GM12878 (cell line): ENCODE data around the gene PLEKHD1. TPM values are rescaled to one million over a fixed set of nuclear protein-coding genes. Genes with fewer than 3 reads are reported as not detected.
A peak's percentile ranks its signal among the peaks of the same experiment; 100 is the strongest.

ENCODE experiments used
- ATAC-seq: fragments of 200-7000 bp; cut with Tn5 transposase; 3 replicates; pipeline ENCODE4 v1.9.1; 2020; ENCODE audit warnings: mild to moderate bottlenecking, moderate library complexity
- BruUV-seq: library from RNA; stranded (reverse); fragments of 400-500 nt; replicated peaks from 2 replicates; lab custom pipeline; 2021; lab: Mats Ljungman, UMichigan
- CTCF ChIA-PET: fragments of 300-600 bp; sonication (Branson Sonifier 250); formaldehyde crosslinking; extraction: SDS; loops from one replicate; lab custom pipeline; 2021; ENCODE audit warnings: inconsistent platforms; lab: Yijun Ruan, JAX
- POLR2A ChIA-PET: fragments of 350-600 bp; formaldehyde crosslinking; extraction: SDS; loops from one replicate; lab custom pipeline; 2021; ENCODE audit warnings: inconsistent platforms; lab: Charles Lee
- RAD21 ChIA-PET: fragments of 300-600 bp; sonication (Branson Sonifier 250); formaldehyde crosslinking; loops from one replicate; lab custom pipeline; 2023; ENCODE audit warnings: antibody characterized with exemption; ENCODE audit not compliant: unreplicated experiment; lab: Charles Lee
- SMC1A ChIA-PET: fragments of 300-600 bp; sonication (Branson Sonifier 250); formaldehyde crosslinking; loops from one replicate; lab custom pipeline; 2023; ENCODE audit not compliant: unreplicated experiment, uncharacterized antibody; lab: Charles Lee
- DNase-seq: peaks from one replicate; pipeline ENCODE4 v3.0.0-alpha.2; 2011; ENCODE audit warnings: low read depth, low spot score
- FAIRE-seq: peaks from 3 replicates; lab custom pipeline; 2011; peaks lifted over from hg19 to GRCh38; lab: Jason Lieb, UNC
- H2AFZ ChIP-seq: 2 replicates; pipeline ENCODE4 v1.6.0; 2011; ENCODE audit warnings: low read depth, low read length, control low read depth; ENCODE audit not compliant: control insufficient read depth
- H3K27ac ChIP-seq: 2 replicates; pipeline ENCODE4 v1.5.1; 2011; ENCODE audit warnings: control low read depth; ENCODE audit not compliant: control insufficient read depth, insufficient read depth
- H3K27me3 ChIP-seq, 2 experiments: replicated peaks in 1 of 2; 2 replicates each; pipeline versions ENCODE4 v1.6.0 to v1.6.1; 2011; ENCODE audit warnings: low read length in 1 of 2; ENCODE audit not compliant: control insufficient read depth in 2 of 2, insufficient read depth in 2 of 2
- H3K36me3 ChIP-seq, 2 experiments: 2 replicates each; pipeline ENCODE4 v1.5.1; 2011; ENCODE audit warnings: low read length in 1 of 2; ENCODE audit not compliant: control insufficient read depth in 2 of 2, insufficient read depth in 2 of 2
- H3K4me1 ChIP-seq: 2 replicates; pipeline ENCODE4 v1.6.1; 2011; ENCODE audit warnings: mild to moderate bottlenecking, low read length, moderate library complexity, mixed read lengths; ENCODE audit not compliant: control insufficient read depth, insufficient read depth
- H3K4me2 ChIP-seq: 2 replicates; pipeline ENCODE4 v1.6.0; 2011; ENCODE audit warnings: control low read depth; ENCODE audit not compliant: control insufficient read depth, insufficient read depth
- H3K4me3 ChIP-seq: fragments of 200-600 bp; sonication (generic); 2 replicates; pipeline ENCODE4 v1.5.1; 2016
- H3K79me2 ChIP-seq: 2 replicates; pipeline ENCODE4 v1.6.0; 2011; ENCODE audit warnings: low read length; ENCODE audit not compliant: control insufficient read depth, insufficient read depth
- H3K9ac ChIP-seq: 2 replicates; pipeline ENCODE4 v1.8.0; 2011; ENCODE audit warnings: low read length, control low read depth, mixed read lengths; ENCODE audit not compliant: control insufficient read depth, insufficient read depth
- H3K9me3 ChIP-seq: replicated peaks from 3 replicates; pipeline ENCODE4 v1.5.1; 2011; ENCODE audit warnings: mild to moderate bottlenecking, low read length; ENCODE audit not compliant: control insufficient read depth, insufficient read depth
- H4K20me1 ChIP-seq: 2 replicates; pipeline ENCODE4 v1.6.0; 2011; ENCODE audit not compliant: control insufficient read depth, insufficient read depth
- IKZF1 ChIP-seq: fragments of 450-650 bp; conservative IDR thresholded peaks from 2 replicates; pipeline ENCODE4 v1.6.1; 2017; ENCODE audit warnings: antibody characterized with exemption, mild to moderate bottlenecking
- MYB ChIP-seq: fragments of 150-350 bp; IDR thresholded peaks from 2 replicates; pipeline ENCODE4 v1.6.1; 2014; ENCODE audit warnings: mild to moderate bottlenecking, low read depth, low read length, borderline replicate concordance
- POU2F2 ChIP-seq: IDR thresholded peaks from 3 replicates; pipeline ENCODE4 v1.6.1; 2011; ENCODE audit warnings: low read depth, mild to moderate bottlenecking, low read length, borderline replicate concordance
- RAD21 ChIP-seq: IDR thresholded peaks from 2 replicates; pipeline ENCODE4 v1.6.1; 2011; ENCODE audit warnings: mild to moderate bottlenecking, low read depth, low read length, moderate library complexity; ENCODE audit not compliant: insufficient read depth
- SMC3 ChIP-seq: IDR thresholded peaks from 2 replicates; pipeline ENCODE4 v1.6.1; 2011; ENCODE audit warnings: low read length, improper control_type of control experiment, borderline replicate concordance
- YBX1 ChIP-seq: fragments of 450-650 bp; IDR thresholded peaks from 2 replicates; pipeline ENCODE4 v1.6.1; 2016; ENCODE audit warnings: antibody characterized with exemption
- WGBS: methylation state at CpG from one replicate; pipeline ENCODE4 v1.1.6; 2016; ENCODE audit warnings: low lambda C conversion rate; ENCODE audit not compliant: insufficient replicate concordance, insufficient coverage; ENCODE audit errors: missing lambda C conversion rate; 5-methylcytosine and 5-hydroxymethylcytosine counted together
- in situ Hi-C: fragments of 300-500 bp; cut with MboI; formaldehyde crosslinking; loops from 9 replicates; pipeline ENCODE4 v1.14.3; 2018; ENCODE audit warnings: mixed read lengths
- intact Hi-C: fragments of 100-400 bp; cut with micrococcal nuclease; formaldehyde crosslinking; loops from one replicate; pipeline ENCODE4 v1.14.2; 2022; ENCODE audit not compliant: unreplicated experiment
- polyA plus RNA-seq, 11 experiments: library from polyadenylated mRNA; depleted of rRNA in 4 of 11; unstranded in 6 of 11; stranded (reverse) in 5 of 11; fragments of >200 nt; fragmentation: Nextera tagmentation in 4 of 11; fragmentation: Illumina TruSeq in 1 of 11; extraction: Ambion mirVana in 4 of 11; extraction: Trizol in 1 of 11; gene quantifications; 1 replicate in 1 of 11; 2 replicates in 10 of 11; pipeline versions ENCODE4 v1.2.1 to v1.2.3, GENCODE V29; 2011 to 2016; ENCODE audit warnings: inconsistent platforms in 2 of 11, missing spikeins in 2 of 11, low read depth in 1 of 11
- total RNA-seq, 4 experiments: library from RNA; depleted of rRNA in 3 of 4; stranded (reverse); fragments of >200 nt in 3 of 4; fragmentation: Illumina TruSeq in 1 of 4; extraction: Trizol in 1 of 4; gene quantifications; 2 replicates each; pipeline versions ENCODE4 v1.2.1 to v1.2.3, GENCODE V29; 2013 to 2021
- TF ChIP-seq, protein P1 (sequence below), 3 experiments: IDR thresholded peaks in 2 of 3; conservative IDR thresholded peaks in 1 of 3; 2 replicates each; pipeline ENCODE4 v1.5.1; 2011; ENCODE audit warnings: low read depth in 3 of 3, low read length in 3 of 3, mild to moderate bottlenecking in 3 of 3, control low read depth in 2 of 3, moderate library complexity in 2 of 3, inconsistent platforms in 1 of 3, mixed read lengths in 1 of 3; ENCODE audit not compliant: control insufficient read depth in 2 of 3, insufficient read depth in 1 of 3; ENCODE audit errors: extremely low read depth in 1 of 3
- TF ChIP-seq, protein P2 (sequence below): IDR thresholded peaks from 2 replicates; pipeline ENCODE4 v1.6.1; 2011; ENCODE audit warnings: borderline replicate concordance, low read depth, mild to moderate bottlenecking, moderate library complexity, mixed read lengths, low read length; ENCODE audit not compliant: insufficient read depth; ENCODE audit errors: extremely low read length

PLEKHD1 gene
- total and polyA plus RNA-seq, 10 of the 15 experiments (the other 5 are each of a cell fraction or from before 2014, with no cell fraction given), result 0.01 to 0.08 (median 0.04) TPM; not detected in 6

DNA sequence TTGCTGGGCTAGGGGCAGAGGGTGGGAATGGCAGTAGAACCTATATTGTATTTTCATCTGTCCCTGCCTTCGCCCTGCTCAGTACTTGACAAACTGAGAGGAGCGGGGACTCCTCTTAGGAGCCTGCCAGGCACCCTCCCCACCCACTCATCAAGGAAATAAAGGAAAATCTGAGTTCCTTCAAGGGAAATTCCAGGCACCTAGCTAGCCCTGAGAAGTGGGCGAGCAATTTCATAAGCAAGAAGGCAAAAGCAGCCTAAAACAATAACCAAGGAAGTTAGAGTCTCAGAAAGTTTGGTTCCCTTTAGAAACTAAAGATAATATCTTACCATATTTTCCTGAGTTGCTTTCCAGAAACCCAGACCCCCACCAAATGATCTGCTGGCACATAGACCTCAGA is 10.6 kb upstream of the PLEKHD1 start:
- CTCF ChIA-PET, result interaction anchor here (0.6 to 4.0 kb wide), 11 partner anchors 8 to 1576 kb away, joined by 3 to 26 read pairs (median 4); partner anchors contain the start of gene ERH
- POLR2A ChIA-PET, result interaction anchor here (0.6 kb wide), 1 partner anchor 40 kb away, joined by 6 read pairs; no protein-coding TSS in a partner anchor
- Histone ChIP-seq H3K27me3 (no peaks in the 10 kb centered on the region), H3K9me3 (no peaks in the 10 kb centered on the region), H2AFZ (no peak overlapping the region), H3K4me1 (no peaks in the 10 kb centered on the region), H3K9ac (no peak overlapping the region), H3K27ac (no peak overlapping the region), H3K79me2 (no peaks in the 10 kb centered on the region), H3K36me3 (no peaks in the 10 kb centered on the region), H4K20me1 (no peaks in the 10 kb centered on the region), H3K4me3 (no peak overlapping the region), H3K4me2 (no peak overlapping the region)
- no TSS peak for BruUV-seq
- RAD21 ChIA-PET, result no interaction called here
- SMC1A ChIA-PET, result interaction anchor here (0.8 to 4.5 kb wide), 4 partner anchors 10 to 232 kb away, joined by 3 to 21 read pairs (median 4); no protein-coding TSS in a partner anchor
- TF ChIP-seq IKZF1 (no peak), MYB (no peak)
- in situ Hi-C loops (no loop called here), intact Hi-C loops (loop anchor here (10.0 kb wide), 1 partner anchor 101 kb away; the partner anchor contains the start of gene CCDC177)
- no peak for FAIRE-seq
- 32% methylated on average over 3 of the region's 3 CpGs for WGBS
- ATAC-seq, result no peak
- no peak for DNase-seq

DNA sequence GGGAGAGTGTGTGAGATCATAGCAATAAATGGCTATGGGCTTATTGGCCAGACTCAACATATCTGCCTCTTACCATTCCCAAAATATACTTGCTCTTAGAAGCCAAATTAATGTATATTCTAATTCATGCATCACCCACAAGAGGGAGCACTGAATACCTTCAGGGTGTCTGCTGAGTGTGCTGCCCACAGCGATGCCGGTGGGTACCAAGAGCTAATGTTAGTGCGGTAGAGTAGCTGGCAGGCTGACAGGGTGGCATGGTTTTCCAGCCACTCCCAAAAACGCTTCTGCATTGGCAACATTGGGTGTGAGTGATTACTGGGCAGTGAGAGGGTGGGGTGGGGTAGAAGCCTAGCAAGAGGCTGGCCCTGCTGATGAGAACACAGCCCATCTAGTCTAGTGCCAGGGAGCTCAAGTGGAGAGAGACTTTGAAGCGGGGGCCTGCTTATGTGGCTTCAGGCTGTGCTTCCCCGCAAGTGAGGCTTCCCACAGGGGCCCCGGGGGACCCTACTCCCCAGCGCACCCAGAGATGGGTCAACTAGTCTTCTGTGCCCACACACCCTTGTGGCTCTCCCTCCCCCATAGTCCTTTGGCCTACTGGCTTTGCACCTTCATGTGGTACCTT is 9.2 kb upstream of the PLEKHD1 start:
- H3K9ac ChIP-seq, result no peak overlapping the region
- peak; percentile 84 for ATAC-seq
- 6% methylated on average over 8 of the region's 8 CpGs for WGBS
- no peak for DNase-seq
- H4K20me1 ChIP-seq, result no peaks in the 10 kb centered on the region
- ChIA-PET POLR2A (no interaction called here), SMC1A (interaction anchor here (0.6 to 4.5 kb wide), 7 partner anchors 11 to 252 kb away, joined by 3 to 21 read pairs (median 5); no protein-coding TSS in a partner anchor), CTCF (interaction anchor here (0.9 to 4.0 kb wide), 19 partner anchors 11 to 612 kb away, joined by 3 to 26 read pairs (median 4); no protein-coding TSS in a partner anchor), RAD21 (no interaction called here)
- in situ Hi-C loops (no loop called here), intact Hi-C loops (loop anchor here (10.0 kb wide), 1 partner anchor 99 kb away; the partner anchor contains the start of gene CCDC177)
- no peaks in the 10 kb centered on the region for H3K79me2 ChIP-seq
- H2AFZ ChIP-seq, result no peak overlapping the region
- FAIRE-seq, result peak; percentile 35
- no peaks in the 10 kb centered on the region for H3K9me3 ChIP-seq
- H3K27ac ChIP-seq, result no peak overlapping the region
- H3K4me3 ChIP-seq, result no peak overlapping the region
- BruUV-seq, result no TSS peak
- H3K4me2 ChIP-seq, result no peak overlapping the region
- no peaks in the 10 kb centered on the region for H3K36me3 ChIP-seq
- no peaks in the 10 kb centered on the region for H3K27me3 ChIP-seq
- H3K4me1 ChIP-seq, result no peaks in the 10 kb centered on the region
- TF ChIP-seq SMC3, result peak; percentile 27; the same call in 1 of the 2 replicates
- no peak for TF ChIP-seq YBX1
- TF ChIP-seq RAD21, result peak; percentile 34; the same call in 1 of the 2 replicates
- TF ChIP-seq, protein P1, sequence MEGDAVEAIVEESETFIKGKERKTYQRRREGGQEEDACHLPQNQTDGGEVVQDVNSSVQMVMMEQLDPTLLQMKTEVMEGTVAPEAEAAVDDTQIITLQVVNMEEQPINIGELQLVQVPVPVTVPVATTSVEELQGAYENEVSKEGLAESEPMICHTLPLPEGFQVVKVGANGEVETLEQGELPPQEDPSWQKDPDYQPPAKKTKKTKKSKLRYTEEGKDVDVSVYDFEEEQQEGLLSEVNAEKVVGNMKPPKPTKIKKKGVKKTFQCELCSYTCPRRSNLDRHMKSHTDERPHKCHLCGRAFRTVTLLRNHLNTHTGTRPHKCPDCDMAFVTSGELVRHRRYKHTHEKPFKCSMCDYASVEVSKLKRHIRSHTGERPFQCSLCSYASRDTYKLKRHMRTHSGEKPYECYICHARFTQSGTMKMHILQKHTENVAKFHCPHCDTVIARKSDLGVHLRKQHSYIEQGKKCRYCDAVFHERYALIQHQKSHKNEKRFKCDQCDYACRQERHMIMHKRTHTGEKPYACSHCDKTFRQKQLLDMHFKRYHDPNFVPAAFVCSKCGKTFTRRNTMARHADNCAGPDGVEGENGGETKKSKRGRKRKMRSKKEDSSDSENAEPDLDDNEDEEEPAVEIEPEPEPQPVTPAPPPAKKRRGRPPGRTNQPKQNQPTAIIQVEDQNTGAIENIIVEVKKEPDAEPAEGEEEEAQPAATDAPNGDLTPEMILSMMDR (IDR thresholded peaks at IDR 0.05 in 2 of 3, conservative IDR thresholded peaks at IDR 0.05 in 1 of 3; ENCODE audit: control insufficient read depth in 2 of 3, extremely low read depth in 1 of 3, insufficient read depth in 1 of 3, low read depth in 3 of 3, low read length in 3 of 3), result peak; percentile 51 to 57 (median 55)
- TF ChIP-seq POU2F2, result peak; percentile 61; the same call in 1 of the 3 replicates
- TF ChIP-seq, protein P2, sequence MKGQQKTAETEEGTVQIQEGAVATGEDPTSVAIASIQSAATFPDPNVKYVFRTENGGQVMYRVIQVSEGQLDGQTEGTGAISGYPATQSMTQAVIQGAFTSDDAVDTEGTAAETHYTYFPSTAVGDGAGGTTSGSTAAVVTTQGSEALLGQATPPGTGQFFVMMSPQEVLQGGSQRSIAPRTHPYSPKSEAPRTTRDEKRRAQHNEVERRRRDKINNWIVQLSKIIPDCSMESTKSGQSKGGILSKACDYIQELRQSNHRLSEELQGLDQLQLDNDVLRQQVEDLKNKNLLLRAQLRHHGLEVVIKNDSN, result no peak
